Measurements from ENCODE around the gene PASK. TPM values are rescaled to one million over a fixed set of nuclear protein-coding genes. Genes with fewer than 3 reads are reported as not detected.

PASK gene
- total and polyA plus RNA-seq, 9 of the 15 experiments (the other 6 are each of a cell fraction or from before 2014, with no cell fraction given) = 1.5 to 30.3 (median 9.9) TPM

- TF ChIP-seq VEZF1 (CRISPR knock-in tag; IDR thresholded peaks at IDR 0.05) = no peak
- TF ChIP-seq E2F8 (IDR thresholded peaks at IDR 0.05; ENCODE audit: low read depth, partially characterized antibody) = no peak
- no peak for TF ChIP-seq EHMT2 (IDR thresholded peaks at IDR 0.05)
- TF ChIP-seq PRMT5 (CRISPR knock-in tag; IDR thresholded peaks at IDR 0.05) = no peak
- TF ChIP-seq HNRNPH1 (optimal IDR thresholded peaks at IDR 0.05; ENCODE audit: low read depth, low read length) = no peak
Measured at GRCh38 chr2:241198381-241199279, 49.4 kb upstream of the PASK start (continued).
